Lower lobe of right lung (tissue), 2 donors: ENCODE measurements around the gene PRR20B. TPM values are rescaled to one million over a fixed set of nuclear protein-coding genes. Genes with fewer than 3 reads are reported as not detected.
"Not testable (repeated sequence)": the region's sequence is repeated elsewhere in the genome, so short reads cannot be mapped to it uniquely, and the experiment has no call there.

Experiments used
- ATAC-seq, 2 donors: fragments of 200-7000 bp; cut with Tn5 transposase; one replicate each; pipeline ENCODE4 v1.9.1; 2020 to 2022; ENCODE audit warnings: mild to moderate bottlenecking in 2 of 2, moderate library complexity in 2 of 2
- DNase-seq: peaks from one replicate; pipeline ENCODE4 v3.0.0-alpha.2; 2020
- H3K27ac ChIP-seq: fragments of 200-600 bp; one replicate; pipeline ENCODE4 v1.8.0; 2022
- H3K27me3 ChIP-seq: fragments of 200-600 bp; one replicate; pipeline ENCODE4 v1.8.0; 2022; ENCODE audit warnings: low read depth
- H3K36me3 ChIP-seq: fragments of 200-600 bp; one replicate; pipeline ENCODE4 v1.8.0; 2022; ENCODE audit warnings: mild to moderate bottlenecking
- H3K4me1 ChIP-seq: fragments of 200-600 bp; one replicate; pipeline ENCODE4 v1.8.0; 2022
- H3K4me3 ChIP-seq: fragments of 200-600 bp; one replicate; pipeline ENCODE4 v1.8.0; 2022; ENCODE audit warnings: mild to moderate bottlenecking
- H3K9me3 ChIP-seq: fragments of 200-600 bp; one replicate; pipeline ENCODE4 v1.8.0; 2022
- intact Hi-C: fragments of 100-400 bp; cut with DNase I; formaldehyde crosslinking; loops from one replicate; pipeline ENCODE4 v1.11.0; 2022
- long read RNA-seq: library from polyadenylated mRNA; unstranded; transcript quantifications from one replicate; pipeline ENCODE4 v2.0.0, GENCODE V29; 2021
- total RNA-seq: library from RNA; stranded (reverse); fragmentation: NEBNext Ultra II Directional; extraction: Animal tissue kit (Norgen Biotek cat#: 25700); gene quantifications from one replicate; pipeline ENCODE4 v1.2.1, GENCODE V29; 2021
- TF ChIP-seq, protein P1 (sequence below): fragments of 200-600 bp; IDR thresholded peaks from one replicate; pipeline ENCODE4 v1.8.0; 2022; ENCODE audit warnings: antibody characterized with exemption, mild to moderate bottlenecking
- donor health status: DM: no; HTN: yes; CAD: no; lungs with severe emphysema.

Gene PRR20B
- total RNA-seq = not detected
- long read RNA-seq = 0 reads

DNA sequence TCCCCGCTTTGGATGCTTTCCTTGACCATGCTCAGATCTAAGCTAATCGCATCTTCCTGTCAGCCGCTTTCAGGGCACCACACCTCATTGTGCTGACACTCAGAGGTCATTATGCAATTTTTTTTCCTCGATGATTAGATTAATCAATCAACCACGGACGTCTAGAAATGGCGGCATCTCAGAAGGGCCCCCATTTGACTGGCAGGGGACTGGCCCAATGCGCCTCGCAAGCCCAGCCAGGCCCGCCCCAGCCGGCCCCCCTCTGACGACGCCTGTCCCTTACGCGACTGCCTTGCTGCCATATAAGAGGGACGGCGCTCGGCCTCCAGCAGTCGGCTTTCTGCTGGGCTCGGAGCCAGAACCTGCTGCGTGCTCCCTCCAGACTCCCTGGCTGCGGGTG is at the start of gene PRR20B:
PRR20B (plus strand) TSS at position 301 of the 400 bp plus-strand sequence. CDS start 387 bp downstream, outside the sequence.
- H3K4me1 ChIP-seq, ATAC-seq, intact Hi-C loops, H3K9me3 ChIP-seq, H3K27me3 ChIP-seq, H3K36me3 ChIP-seq, H3K4me3 ChIP-seq, H3K27ac ChIP-seq, DNase-seq: not testable (repeated sequence)

DNA sequence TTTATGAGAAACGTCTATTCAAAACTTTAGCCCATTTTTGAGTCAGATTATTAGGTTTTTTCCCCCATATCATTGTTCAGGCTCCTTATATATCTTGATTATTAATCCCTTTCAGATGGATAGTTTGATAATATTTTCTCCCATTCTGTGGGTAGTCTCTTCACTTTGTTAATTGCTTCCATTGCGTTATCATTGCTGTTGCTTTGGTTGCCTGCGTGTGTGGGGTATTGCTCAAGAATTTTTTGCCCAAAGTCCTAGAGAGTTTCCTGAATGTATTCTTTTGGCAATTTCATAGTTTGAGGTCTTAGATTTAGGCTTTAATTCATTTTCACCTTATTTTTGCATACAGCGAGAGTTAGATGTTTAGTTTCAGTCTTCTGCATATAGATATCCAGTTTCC is 32.3 kb upstream of the PRR20B start:
- intact Hi-C loops = no loop called here
- TF ChIP-seq, protein P1, sequence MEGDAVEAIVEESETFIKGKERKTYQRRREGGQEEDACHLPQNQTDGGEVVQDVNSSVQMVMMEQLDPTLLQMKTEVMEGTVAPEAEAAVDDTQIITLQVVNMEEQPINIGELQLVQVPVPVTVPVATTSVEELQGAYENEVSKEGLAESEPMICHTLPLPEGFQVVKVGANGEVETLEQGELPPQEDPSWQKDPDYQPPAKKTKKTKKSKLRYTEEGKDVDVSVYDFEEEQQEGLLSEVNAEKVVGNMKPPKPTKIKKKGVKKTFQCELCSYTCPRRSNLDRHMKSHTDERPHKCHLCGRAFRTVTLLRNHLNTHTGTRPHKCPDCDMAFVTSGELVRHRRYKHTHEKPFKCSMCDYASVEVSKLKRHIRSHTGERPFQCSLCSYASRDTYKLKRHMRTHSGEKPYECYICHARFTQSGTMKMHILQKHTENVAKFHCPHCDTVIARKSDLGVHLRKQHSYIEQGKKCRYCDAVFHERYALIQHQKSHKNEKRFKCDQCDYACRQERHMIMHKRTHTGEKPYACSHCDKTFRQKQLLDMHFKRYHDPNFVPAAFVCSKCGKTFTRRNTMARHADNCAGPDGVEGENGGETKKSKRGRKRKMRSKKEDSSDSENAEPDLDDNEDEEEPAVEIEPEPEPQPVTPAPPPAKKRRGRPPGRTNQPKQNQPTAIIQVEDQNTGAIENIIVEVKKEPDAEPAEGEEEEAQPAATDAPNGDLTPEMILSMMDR = no peak
- no peak overlapping the region for H3K4me3 ChIP-seq

GRCh38 chr13:57123681-57124080 is 23.6 kb upstream of the PRR20B start:
- no peak for DNase-seq

More for the DNA sequence above, 32.3 kb upstream of the PRR20B start:
- Histone ChIP-seq H3K36me3 (no peaks in the 10 kb centered on the region), H3K27me3 (no peaks in the 10 kb centered on the region), H3K27ac (no peak overlapping the region), H3K9me3 (no peaks in the 10 kb centered on the region), H3K4me1 (no peaks in the 10 kb centered on the region)
- ATAC-seq = no peak
- DNase-seq = no peak

GRCh38 chr13:57128909-57129308 is 18.4 kb upstream of the PRR20B start:
- ATAC-seq = no peak
- Histone ChIP-seq H3K27ac (no peak overlapping the region), H3K36me3 (no peaks in the 10 kb centered on the region), H3K4me1 (no peaks in the 10 kb centered on the region), H3K4me3 (no peak overlapping the region), H3K27me3 (no peaks in the 10 kb centered on the region), H3K9me3 (no peaks in the 10 kb centered on the region)
- DNase-seq = no peak
- intact Hi-C loops = no loop called here
- TF ChIP-seq, protein P1 = no peak

More at GRCh38 chr13:57123681-57124080, 23.6 kb upstream of the PRR20B start:
- H3K9me3 ChIP-seq = no peaks in the 10 kb centered on the region
- H3K4me1 ChIP-seq = no peaks in the 10 kb centered on the region
- H3K27ac ChIP-seq = no peak overlapping the region
- H3K4me3 ChIP-seq = no peak overlapping the region
- TF ChIP-seq, protein P1 = no peak
- intact Hi-C loops = no loop called here
- ATAC-seq = no peak
- no peaks in the 10 kb centered on the region for H3K36me3 ChIP-seq
- H3K27me3 ChIP-seq = no peaks in the 10 kb centered on the region

DNA sequence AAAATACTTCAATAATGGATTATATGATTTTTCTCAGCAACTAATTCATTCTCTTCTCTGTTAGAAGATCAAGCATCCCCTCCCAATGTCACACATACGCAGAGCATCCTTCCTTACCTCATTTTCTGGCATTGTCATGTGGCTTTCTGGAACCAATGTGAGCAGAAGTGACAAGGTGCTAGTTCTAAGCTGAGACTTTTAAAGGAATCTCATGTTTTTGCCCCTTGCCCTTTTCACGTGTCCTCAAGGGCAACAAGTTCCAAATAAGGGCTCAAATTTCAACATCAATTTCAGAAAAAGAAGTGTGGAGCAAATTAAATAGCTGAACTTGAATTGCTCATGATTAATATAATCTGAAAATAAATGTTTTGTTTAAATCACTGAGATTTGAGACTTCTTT is 11.2 kb upstream of the PRR20B start:
- Histone ChIP-seq H3K27me3 (no peaks in the 10 kb centered on the region), H3K27ac (no peak overlapping the region), H3K36me3 (no peaks in the 10 kb centered on the region), H3K9me3 (no peaks in the 10 kb centered on the region), H3K4me3 (no peak overlapping the region), H3K4me1 (no peaks in the 10 kb centered on the region)
- ATAC-seq (no peak), DNase-seq (no peak)
- intact Hi-C loops = no loop called here
- TF ChIP-seq, protein P1 = no peak

DNA sequence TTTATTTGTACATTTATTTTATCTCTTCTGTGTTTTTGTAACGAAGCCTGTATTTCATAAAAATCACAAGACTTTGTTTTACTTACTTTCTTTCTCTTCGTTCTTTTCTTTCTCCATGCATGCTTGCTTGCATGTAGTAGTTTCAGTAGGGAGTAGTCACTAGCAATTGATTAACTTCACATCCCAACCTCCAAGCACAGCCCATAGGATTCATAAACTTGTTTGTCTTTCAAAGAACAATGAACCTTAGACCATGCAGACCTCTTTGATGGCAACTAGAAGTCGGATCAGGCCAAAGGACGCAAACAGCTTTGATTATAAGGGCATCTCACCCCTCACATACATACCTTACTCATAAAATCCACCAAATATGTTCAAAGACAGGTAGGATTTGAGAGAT is 9.7 kb upstream of the PRR20B start:
- no peaks in the 10 kb centered on the region for H3K36me3 ChIP-seq
- ATAC-seq (no peak), DNase-seq (no peak)
- H3K4me1 ChIP-seq = no peaks in the 10 kb centered on the region
- no peaks in the 10 kb centered on the region for H3K9me3 ChIP-seq
- TF ChIP-seq, protein P1 = no peak
- intact Hi-C loops = no loop called here
- H3K27me3 ChIP-seq = no peaks in the 10 kb centered on the region
- no peak overlapping the region for H3K4me3 ChIP-seq
- H3K27ac ChIP-seq = no peak overlapping the region
